ENCODE results near the gene THBS2.
"Not testable (repeated sequence)": the region's sequence is repeated elsewhere in the genome, so short reads cannot be mapped to it uniquely, and the experiment has no call there.

THBS2 gene

DNA sequence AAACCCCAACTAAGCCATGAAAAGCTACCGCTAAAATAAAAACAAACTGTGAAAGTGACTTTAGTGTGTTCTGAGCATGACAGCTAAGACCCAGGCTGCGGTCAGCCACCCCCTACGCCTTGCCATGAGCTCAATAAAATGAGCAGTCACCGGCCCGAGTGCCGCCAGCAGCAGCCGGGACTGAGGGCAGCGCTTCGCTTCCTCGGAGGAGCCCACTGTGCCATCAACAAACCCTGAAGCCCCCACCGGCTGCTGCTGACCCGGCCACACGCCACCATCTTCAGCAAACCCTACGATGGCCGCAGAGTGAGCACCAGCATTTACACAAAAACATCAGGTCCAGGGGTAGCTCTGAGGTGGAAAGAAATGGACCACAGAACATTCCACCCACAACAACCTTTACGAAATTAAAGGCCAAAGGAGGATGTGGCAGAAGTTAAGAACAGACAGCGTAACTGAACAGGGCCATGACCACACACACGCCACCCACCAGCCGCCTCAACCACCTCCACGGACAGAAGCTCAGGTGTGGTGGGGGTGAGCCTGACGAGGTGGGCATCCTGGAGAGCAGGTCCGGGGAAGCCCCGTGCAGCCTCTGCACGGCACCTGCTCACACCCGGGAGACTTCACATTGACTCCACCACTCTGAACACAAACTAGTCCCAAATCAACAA is 67.0 kb downstream of the THBS2 start:
- DNase-seq = no peak

DNA sequence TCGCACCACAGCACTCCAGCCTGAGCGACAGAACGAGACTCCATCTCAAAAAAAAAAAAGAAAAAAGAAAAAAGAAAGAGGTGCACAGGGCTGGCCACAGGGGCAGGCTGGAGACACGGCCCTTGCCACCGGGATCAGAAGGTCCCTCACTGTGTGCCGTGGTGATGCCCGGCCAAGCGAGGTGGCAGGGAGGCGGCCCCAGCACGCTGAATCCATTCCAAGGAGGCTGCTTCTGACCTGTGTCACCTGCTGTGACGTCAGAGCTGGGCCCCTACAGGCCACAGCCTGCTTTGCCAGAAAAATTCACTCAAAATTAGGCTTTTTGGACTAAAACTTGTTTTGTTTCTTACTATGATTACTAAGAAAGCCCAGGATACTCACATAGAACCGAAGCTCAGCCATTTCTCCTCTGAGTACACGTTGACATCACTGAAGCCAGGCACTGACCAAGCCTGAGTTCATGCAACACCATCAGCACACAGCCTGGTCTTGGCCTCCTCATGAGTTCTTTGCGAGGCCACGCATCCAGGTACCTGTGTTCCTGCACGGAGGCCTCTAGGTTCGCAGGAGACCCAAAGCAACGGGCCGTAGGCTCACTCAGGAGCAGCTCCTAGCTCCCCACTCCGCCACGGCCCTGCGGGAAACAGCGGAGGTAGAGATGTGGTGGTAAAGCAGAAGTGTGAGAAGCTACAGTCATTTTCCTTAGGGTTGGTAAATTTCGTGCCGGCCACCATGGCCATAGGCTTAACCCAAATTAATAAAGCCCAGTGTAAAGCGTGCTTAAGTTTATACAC is 67.8 kb downstream of the THBS2 start:
- no peak for DNase-seq

DNA sequence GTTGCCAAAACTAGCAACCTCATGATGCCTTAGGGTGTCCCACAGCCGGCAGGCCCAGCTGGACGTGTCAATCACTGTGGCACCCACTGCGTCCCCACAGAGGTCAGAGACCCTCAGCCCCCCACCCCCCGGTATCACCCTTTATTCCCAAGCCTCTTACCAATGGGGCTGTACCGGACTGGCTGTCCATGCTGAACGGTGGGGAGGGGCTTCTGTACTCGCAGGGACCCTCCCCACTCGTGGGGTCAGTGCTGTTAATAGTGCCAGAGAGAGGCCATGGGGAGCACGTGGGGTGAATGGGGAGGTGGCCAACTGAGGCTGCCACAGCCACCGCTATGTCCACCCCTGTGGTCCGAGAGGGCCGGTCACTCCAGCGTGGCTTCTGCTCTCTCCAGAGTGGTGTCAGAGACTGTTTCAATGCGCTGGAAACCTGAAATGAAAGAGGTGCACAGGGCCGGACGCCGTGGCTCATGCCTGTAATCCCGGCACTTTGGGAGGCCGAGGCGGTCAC is 68.6 kb downstream of the THBS2 start:
- DNase-seq = no peak

DNA sequence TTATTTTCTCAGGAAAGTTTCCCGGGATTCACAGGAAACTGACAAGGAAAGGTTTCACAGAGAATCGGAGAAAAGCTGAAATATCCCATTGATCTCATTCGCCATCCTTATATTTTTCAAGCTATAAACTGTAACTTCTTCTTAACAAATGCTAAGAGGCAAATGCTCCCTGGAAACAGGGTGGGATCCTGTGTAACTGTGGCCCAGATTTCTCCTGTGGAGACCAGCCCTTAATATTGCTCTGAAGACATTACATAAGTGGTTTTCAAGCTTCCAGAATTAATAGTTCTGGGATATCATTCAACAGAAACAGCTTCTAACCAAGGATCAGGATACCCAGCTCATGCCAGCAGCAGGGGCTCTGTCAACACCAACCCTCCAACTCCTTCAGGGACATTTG is 69.2 kb downstream of the THBS2 start:
- DNase-seq = no peak

DNA sequence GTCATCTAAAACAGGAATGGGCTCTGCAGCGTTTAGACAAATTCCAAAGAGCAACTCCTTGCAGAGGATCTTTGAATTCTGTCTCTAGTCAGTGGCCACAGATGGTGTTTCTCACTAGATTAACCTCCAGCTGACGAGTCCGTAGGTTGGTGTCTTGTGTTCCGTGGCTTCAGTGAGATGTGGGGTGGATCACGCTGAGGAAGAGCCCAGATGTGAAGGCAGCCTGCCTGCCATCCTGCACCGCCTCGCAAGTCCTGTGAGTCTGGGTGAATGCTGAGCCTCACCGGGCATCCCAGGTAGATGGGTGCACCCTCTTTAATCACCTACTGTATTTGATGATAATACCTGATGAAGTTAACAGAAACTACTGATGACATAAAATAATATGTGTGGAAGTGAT is 70.4 kb downstream of the THBS2 start:
- DNase-seq = no peak

DNA sequence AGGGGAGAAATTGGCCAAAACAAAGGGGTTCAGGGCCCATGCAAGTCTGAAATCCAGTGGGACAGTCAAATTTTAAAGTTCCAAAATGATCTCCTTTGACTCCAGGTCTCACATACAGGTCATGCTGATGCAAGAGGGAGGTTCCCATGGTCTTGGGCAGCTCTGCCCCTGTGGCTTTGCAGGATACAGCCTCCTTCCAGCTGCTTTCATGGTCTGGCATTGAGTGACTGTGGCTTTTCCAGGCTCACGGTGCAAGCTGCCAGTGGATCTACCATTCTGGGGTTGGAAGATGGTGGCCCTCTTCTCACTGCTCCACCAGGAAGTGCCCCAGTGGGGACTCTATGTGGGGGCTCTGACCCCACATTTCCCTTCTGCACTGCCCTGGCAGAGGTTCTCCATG is 73.8 kb downstream of the THBS2 start:
- DNase-seq = not testable (repeated sequence)

DNA sequence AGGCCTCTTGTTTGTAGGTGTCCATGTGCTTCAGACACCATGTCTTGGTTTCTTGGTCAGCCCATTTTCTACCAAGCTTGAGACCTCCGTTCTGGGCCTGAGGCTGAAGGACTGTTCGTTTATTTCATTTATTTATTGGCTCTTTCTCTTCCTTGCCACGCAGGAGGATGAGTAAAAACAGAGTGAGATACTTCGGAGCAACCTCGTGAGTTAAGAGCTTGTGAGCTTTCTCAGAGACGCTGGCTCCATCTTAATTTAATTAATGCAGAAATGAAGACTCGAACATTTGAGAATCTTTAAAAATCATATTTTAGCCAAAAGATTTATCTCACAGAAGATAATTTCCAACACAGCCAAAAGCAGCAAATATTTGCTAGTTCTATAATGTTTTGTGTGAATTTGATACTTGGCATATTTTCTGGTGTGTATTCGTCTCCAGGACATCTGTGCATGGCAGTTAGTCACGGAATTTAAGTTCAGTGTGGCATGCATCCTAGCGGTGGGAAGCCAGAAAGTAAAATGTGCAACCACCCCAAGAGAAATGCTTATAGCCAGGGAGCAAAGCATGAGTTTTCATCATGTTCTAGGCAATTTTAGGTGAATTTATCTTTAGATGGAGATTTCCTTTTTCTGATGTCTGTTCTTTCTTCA is 76.0 kb downstream of the THBS2 start:
- no peak for DNase-seq

DNA sequence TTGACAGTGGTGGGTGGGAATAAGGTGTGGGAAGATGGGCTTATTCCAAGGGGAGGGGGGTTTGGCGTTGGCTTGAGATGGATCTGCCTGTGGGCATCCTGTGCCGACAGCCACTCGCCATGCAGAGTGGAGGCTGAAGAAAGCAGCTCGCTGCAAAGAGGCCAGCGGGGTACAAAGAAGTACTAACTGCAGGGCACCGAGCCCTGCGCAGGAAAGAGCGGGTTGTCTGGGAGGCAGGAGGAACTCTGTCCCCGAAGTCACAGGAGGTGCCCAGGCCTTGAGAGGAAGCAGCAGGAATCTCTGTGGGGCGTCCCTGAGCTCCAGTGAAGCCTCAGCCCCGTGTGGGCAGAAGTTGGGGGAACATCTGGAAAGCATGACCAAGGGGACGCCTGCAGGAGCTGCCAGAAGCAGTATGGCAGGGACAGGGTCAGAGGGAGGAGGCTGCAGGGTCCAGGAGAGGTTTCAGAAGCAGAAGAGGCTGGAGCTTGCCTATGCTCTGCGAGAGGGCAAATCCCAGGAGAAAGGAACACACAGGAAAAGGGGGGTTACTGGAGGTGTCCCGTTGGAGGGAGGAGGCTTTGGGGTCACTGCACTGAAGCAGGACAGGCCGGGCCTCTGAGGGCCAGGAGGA is 77.2 kb downstream of the THBS2 start:
- DNase-seq = no peak

DNA sequence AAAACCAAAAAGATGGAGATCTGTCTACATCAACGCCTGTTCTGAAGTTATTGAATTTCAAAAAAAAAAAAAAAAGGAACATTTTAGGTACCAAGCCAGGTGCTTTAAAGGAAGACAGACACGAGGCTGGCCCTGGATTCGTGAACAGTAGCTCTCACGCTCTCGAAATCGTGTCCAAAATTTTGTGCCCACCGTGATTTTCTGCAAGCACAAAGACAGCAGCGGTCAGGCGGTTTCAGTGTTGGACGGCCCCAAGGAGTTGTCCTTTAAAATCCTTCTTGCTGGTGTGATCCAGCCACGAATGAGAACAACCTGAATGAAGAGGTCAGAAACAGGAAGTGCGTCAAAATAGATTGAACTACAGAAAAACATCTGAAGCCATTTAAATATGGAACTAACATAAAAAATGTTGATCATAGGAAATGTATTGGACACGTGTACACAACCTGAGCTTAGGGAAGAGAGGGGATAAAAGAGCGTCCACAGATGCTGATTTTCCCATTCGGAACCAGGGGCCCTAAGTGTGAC is 78.2 kb downstream of the THBS2 start:
- DNase-seq = no peak

DNA sequence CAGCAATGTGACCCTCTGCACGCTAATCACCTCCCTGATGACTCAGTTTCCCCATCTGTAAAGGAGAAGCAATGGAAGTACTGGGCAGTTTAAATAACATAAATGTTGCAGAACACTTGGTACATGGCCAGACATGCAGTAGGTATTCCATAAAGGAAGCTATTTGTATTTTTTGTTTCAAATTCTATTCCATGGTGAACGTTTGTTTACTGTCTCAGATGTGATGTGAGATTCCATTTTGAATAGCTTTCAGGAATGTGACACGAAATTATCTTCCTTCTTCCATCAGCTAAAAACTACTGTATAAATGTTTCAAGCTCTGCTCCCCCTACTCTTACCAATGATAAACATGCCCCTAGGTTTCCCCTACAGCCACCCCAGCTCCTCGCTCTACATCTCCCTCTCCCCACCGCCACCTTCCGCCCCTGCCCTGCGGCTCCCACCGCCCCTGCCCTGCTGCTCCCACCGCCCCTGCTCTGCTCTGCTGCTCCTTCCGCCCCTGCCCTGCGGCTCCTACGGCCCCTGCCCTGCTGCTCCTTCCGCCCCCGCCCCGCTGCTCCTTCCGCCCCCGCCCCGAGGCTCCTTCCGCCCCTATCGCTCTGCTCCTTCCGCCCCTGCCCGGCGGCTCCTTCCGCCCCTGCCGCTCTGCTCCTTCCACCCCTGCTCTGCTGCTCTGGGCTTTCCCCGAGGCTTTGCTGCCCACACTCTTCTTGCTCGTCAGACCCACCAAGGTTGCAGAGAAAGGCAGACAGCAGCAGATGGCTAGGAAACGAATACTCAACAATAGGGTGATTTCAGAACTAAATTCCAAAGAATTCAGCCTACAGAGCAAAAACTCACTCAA is 78.9 kb downstream of the THBS2 start:
- DNase-seq = peak in 1 of 56 donors; percentile 14

DNA sequence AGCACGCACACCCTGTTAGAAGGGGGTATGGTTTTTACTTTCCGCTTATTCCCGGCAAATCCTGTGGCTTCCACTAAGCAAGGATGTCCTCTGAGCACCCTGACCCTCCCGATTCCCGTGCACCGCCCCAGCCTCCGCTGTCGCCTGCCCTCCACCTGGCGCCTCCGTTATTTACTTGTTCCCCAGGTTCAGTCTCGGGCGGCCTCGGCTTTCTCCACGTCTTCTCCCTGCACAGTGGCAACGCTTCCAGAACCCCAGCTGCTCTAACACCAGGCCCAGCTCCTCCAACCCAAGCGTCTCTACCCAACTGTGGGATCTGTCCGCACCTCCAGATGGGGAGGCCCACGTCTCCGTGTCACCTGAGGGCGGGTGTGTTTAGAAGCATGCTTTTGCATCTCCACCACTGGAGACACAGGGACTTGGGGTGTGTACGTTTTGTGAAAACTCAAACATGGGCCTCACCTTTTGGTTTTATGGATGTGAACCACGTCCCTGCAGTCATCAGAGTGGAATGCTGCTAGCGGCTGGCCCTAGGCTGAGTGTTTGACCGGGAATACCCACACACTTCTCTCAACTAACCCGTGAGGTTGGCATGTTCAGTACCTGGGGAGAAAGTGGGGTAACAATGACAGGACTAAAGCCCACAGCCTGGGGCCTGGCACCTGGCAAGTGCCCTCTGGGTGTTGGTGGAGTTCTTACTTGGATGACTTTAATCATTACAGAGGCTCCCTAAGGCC is 79.9 kb downstream of the THBS2 start:
- no peak for DNase-seq

DNA sequence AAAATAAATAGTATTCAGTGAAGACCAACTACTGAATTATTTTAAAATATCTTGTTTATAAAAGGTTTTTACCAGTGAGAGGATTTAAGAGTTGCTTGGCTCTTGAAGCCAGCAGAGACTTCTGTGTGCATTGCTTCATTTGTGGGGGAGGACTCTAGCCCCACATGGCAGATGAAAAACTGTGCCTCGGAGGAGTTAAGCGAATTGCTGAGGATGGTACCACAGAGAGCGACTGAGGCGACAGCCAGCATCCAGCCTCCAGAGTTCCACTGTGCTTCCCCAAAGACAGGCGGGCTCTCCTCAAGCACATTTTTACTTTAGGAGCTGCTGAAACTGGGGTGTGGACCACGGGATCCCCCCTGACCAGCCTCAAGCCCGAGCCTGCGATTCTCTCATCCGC is 80.7 kb downstream of the THBS2 start:
- peak in 9 of 56 donors; percentile 8 to 47 (median 33) for DNase-seq

DNA sequence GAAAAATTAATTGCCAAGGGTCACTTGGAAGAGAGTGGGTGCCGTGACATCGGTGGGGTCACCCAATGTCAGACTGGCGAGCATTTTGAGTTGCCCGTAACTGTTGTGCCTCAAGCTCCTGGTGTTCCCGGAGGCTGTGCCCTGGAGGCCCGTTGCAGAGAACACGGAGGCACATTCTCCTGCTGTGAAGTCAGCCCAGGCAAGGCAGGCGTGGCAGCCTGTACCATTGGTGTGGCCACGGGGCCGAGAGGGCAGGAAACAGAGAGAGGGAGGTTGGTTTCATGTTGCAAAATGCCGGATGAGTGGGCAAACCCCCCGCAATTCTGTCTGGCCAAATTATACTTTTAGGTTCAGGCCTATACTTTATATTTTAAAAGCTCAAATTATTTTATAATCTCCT is 81.2 kb downstream of the THBS2 start:
- no peak for DNase-seq

DNA sequence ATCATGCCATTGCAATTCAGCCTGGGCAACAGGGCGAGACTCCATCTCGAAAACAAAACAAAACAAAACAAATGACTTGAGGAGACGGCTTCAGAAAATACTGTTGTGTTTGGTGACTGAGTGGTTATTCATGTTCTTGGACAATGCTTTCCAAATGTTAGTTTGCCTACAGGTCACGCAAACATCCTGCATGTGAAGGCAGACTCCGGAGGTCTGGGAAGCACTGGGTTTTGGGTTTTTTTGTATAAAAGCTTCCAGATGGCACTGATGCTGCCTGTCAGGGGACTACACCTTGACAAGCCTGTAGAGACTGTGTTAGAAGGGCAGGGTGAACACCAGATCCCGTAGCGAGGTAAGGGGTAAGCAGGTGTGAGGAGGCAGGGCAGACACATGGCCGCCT is 81.7 kb downstream of the THBS2 start:
- DNase-seq = no peak

DNA sequence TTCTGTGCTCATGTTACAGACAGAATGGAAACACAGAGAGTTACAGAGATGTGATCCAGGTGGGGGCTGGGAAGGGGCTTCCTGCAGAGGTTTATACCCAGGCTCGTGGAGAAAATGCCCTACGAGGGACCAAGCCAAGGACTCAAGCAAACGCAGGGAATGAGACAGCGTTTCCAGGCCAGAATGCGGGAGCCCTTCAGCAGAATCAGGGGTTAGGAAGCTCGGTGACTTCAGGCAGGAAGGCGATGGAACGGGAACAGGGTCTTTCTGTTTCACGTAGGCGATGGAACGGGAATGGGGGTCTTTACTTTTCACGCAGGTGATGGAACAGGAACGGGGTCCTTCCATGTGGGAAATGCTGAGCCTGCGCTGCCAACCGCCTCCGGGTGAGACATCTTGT is 82.6 kb downstream of the THBS2 start:
- no peak for DNase-seq

DNA sequence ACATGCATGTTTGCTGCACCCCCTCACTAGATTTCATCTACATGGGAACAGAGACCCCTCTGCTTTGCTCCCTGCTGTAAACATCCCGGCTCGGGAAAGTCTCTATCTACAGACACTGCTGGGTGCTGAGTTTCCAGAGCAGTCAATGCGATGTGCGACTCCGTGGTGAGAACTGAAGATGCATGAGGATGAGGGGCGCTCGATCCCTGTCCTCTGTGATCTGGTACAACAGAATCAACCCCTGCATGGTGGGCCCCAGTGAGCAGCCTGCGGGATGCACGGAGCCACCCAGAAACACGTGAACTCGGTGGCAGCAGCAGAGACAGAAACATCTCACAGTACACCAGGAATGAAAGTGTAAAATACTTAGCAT is 83.1 kb downstream of the THBS2 start:
- no peak for DNase-seq

DNA sequence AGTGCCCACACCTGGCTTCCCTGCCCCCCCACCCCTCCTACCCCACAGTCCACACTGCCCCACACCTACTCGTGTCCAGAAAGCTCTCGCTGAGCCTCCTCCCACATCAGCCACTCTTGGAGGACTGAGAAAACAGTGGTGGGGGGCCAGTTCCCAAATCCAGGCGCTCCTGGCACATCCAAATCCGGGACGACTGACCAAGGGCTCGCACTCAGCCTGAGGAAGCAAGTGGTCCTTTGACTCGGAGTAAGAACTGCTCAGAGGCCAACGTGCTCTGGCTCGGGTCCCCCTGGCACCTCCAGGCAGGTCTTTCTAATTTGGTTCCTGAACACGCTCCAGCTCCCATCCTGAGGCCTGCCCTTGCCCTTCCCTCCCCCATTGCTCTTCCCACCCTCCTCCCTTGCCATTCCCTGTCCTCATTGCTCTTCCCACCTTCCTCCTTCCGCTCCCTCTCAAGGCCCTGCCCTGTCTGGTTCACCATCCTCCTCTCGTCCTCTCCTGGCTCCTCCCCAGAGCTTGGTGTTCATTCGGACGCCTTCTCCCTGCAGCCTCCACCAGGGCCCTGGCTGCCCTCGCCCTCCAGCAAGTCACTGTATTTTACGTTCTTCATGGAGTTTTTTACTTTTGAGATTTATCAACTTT is 83.6 kb downstream of the THBS2 start:
- DNase-seq = no peak

DNA sequence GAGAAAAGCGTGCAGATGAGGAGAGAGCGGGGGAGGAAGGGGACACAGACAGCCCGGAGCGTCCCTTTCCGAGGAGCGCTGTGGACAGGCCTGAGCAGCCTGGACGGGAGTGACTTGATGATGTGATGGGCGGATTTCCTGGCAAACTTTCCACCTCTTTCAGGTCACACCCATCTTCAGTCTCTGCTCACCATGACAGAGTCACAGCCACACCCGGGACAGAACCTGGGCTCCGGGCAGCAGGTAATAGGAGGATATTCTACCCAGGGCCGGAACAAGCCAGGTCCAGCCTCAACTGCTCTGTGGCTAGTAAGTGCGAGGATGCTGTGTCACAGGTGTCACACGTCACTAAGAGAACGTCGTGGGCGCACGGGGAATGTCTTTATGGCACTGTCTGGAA is 84.3 kb downstream of the THBS2 start:
- DNase-seq = no peak

DNA sequence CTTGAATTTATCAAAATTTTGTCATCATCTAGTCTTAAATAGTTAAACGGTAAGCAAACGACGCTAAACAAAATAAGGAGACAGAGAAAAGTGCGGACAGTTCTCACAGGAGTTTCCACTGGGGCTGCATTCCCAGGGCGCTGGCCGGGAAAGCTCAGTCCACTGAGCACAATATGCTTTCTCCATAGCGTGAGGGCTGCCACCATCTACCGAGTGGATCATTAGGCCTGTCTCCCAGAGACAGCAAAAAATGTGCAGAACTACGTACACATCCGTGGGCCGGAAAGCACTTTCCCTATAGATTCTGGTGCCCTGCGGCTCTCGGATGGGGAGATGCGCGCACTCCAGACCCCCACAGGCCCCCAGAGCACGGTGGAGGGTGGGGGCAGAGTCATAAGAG is 84.9 kb downstream of the THBS2 start:
- DNase-seq = no peak

DNA sequence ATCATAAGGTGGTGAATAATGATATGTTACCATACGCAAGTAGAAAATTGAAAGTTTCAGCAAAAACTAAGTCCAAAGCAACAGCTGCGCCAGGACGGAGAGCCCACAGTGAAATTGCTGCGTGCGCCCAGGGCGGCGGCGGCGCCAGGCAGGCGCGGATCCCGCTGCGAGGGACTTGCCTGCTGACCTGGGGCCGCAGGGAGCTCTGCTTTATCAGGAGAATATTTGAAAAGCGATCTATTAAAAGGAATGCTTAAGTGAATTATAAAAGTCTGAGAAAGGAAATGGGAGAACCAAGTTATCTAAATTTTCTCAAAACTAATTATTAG is 85.4 kb downstream of the THBS2 start:
- no peak for DNase-seq

Data from amygdala (tissue), 56 donors.